HEK293 (cell line): ENCODE data around the gene SPATA2L.

Source experiments
- CTCF ChIA-PET: fragments of 350-600 bp; formaldehyde crosslinking; extraction: SDS; loops from one replicate; lab custom pipeline; 2021; ENCODE audit warnings: antibody characterized with exemption; lab: Yijun Ruan, JAX
- POLR2A ChIA-PET: fragments of 300-600 bp; formaldehyde crosslinking; extraction: SDS; loops from one replicate; lab custom pipeline; 2020; ENCODE audit warnings: antibody characterized with exemption, inconsistent platforms; lab: Yijun Ruan, JAX
- H3K27ac ChIP-seq: fragments of 200-500 bp; sonication (Bioruptor generic); 2 replicates; pipeline ENCODE4 v1.5.1; 2014; ENCODE audit warnings: low read depth, low read length, control low read depth, inconsistent platforms; ENCODE audit errors: extremely low read depth
- H3K36me3 ChIP-seq, 2 experiments: fragments of 200-500 bp in 1 of 2; sonication (Bioruptor generic) in 1 of 2; 1 replicate in 1 of 2; 2 replicates in 1 of 2; pipeline ENCODE4 v1.5.1; 2014 to 2017; ENCODE audit warnings: inconsistent platforms in 2 of 2, low read length in 2 of 2; ENCODE audit not compliant: control insufficient read depth in 2 of 2, insufficient read depth in 1 of 2
- H3K4me1 ChIP-seq: fragments of 200-500 bp; sonication (Bioruptor generic); 2 replicates; pipeline ENCODE4 v1.5.1; 2014; ENCODE audit warnings: mild to moderate bottlenecking, low read length, inconsistent platforms; ENCODE audit not compliant: control insufficient read depth, insufficient read depth
- H3K4me3 ChIP-seq: 2 replicates; pipeline ENCODE4 v1.5.1; 2011; ENCODE audit warnings: low read depth, mild to moderate bottlenecking, control low read depth, low read length, moderate library complexity
- H3K9me3 ChIP-seq: fragments of 200-500 bp; sonication (Bioruptor generic); 2 replicates; pipeline ENCODE4 v1.5.1; 2014; ENCODE audit warnings: low read depth, low read length, inconsistent platforms; ENCODE audit not compliant: control insufficient read depth, insufficient read depth
- AEBP2 ChIP-seq: fragments of 450-650 bp; formaldehyde crosslinking; IDR thresholded peaks from 2 replicates; pipeline ENCODE4 v1.5.1; 2016; ENCODE audit warnings: missing biosample characterization, missing genetic modification characterization, borderline replicate concordance
- GLIS1 ChIP-seq: fragments of 450-650 bp; formaldehyde crosslinking; IDR thresholded peaks from 2 replicates; pipeline ENCODE4 v1.5.1; 2016; ENCODE audit warnings: missing biosample characterization, missing genetic modification characterization
- OSR2 ChIP-seq: fragments of 450-650 bp; formaldehyde crosslinking; IDR thresholded peaks from 2 replicates; pipeline ENCODE4 v1.5.1; 2016; ENCODE audit warnings: missing biosample characterization, missing genetic modification characterization
- ZEB2 ChIP-seq: fragments of 450-650 bp; formaldehyde crosslinking; IDR thresholded peaks from 2 replicates; pipeline ENCODE4 v1.5.1; 2016; ENCODE audit warnings: missing biosample characterization, missing genetic modification characterization
- ZNF175 ChIP-seq: fragments of 450-650 bp; formaldehyde crosslinking; IDR thresholded peaks from 2 replicates; pipeline ENCODE4 v1.5.1; 2016; ENCODE audit warnings: missing biosample characterization, missing genetic modification characterization
- ZNF221 ChIP-seq: fragments of 450-650 bp; formaldehyde crosslinking; IDR thresholded peaks from 2 replicates; pipeline ENCODE4 v1.5.1; 2017; ENCODE audit warnings: missing biosample characterization, missing genetic modification characterization, borderline replicate concordance
- ZNF302 ChIP-seq: fragments of 450-650 bp; formaldehyde crosslinking; IDR thresholded peaks from 2 replicates; pipeline ENCODE4 v1.5.1; 2016; ENCODE audit warnings: missing biosample characterization, missing genetic modification characterization, low read depth
- ZNF76 ChIP-seq: fragments of 450-650 bp; formaldehyde crosslinking; IDR thresholded peaks from 2 replicates; pipeline ENCODE4; 2016; ENCODE audit warnings: low read depth, missing biosample characterization, missing genetic modification characterization, borderline replicate concordance
- TF ChIP-seq, protein P1 (sequence below): fragments of 450-650 bp; formaldehyde crosslinking; IDR thresholded peaks from 2 replicates; pipeline ENCODE4 v1.5.1; 2016; ENCODE audit warnings: missing biosample characterization, missing genetic modification characterization
- TF ChIP-seq, protein P2 (sequence below): fragments of 450-650 bp; formaldehyde crosslinking; IDR thresholded peaks from 2 replicates; pipeline ENCODE4 v1.5.1; 2016; ENCODE audit warnings: missing biosample characterization, missing genetic modification characterization

Gene SPATA2L

GRCh38 chr16:89733792-89734191, 32.3 kb upstream of the SPATA2L start:
- Histone ChIP-seq H3K36me3 (peaks cover 28 to 98% of the 10 kb centered on the region in 2 experiments; a peak in 2 of 3 replicates), H3K9me3 (no peaks in the 10 kb centered on the region), H3K4me3 (no peak overlapping the region), H3K4me1 (no peaks in the 10 kb centered on the region), H3K27ac (no peak overlapping the region)
- POLR2A ChIA-PET = interaction anchor here (1.1 kb wide), 1 partner anchor 32 kb away, joined by 8 read pairs; the partner anchor contains the start of gene SPATA2L
- CTCF ChIA-PET = interaction anchor here (0.9 to 1.8 kb wide), 2 partner anchors 28 to 128 kb away, joined by 3 to 7 read pairs; no protein-coding TSS in a partner anchor
- TF ChIP-seq ZNF175 (tag by site-specific recombination) = no peak
- TF ChIP-seq ZNF76 (tag by site-specific recombination) = no peak
- no peak for TF ChIP-seq AEBP2 (tag by site-specific recombination)

- POLR2A ChIA-PET = interaction anchor here (1.1 kb wide), 1 partner anchor 32 kb away, joined by 8 read pairs; the partner anchor contains the start of gene SPATA2L
- CTCF ChIA-PET = interaction anchor here (0.9 to 1.8 kb wide), 2 partner anchors 27 to 128 kb away, joined by 3 to 7 read pairs; no protein-coding TSS in a partner anchor
- no peak overlapping the region for H3K27ac ChIP-seq
- H3K4me3 ChIP-seq = no peak overlapping the region
- no peaks in the 10 kb centered on the region for H3K4me1 ChIP-seq
- TF ChIP-seq ZNF221 (tag by site-specific recombination) (no peak), GLIS1 (tag by site-specific recombination) (0 out of 2 replicates have a peak, but pooled peaks have one; percentile 29)
- no peaks in the 10 kb centered on the region for H3K9me3 ChIP-seq
- H3K36me3 ChIP-seq = peaks cover 28 to 96% of the 10 kb centered on the region in 2 experiments; a peak in 2 of 3 replicates
These were observed 31.8 kb upstream of the SPATA2L start for GRCh38 chr16:89733322-89733721.

GRCh38 chr16:89732918-89733242, 31.4 kb upstream of the SPATA2L start:
- H3K36me3 ChIP-seq = peaks cover 32 to 93% of the 10 kb centered on the region in 2 experiments; a peak in 2 of 3 replicates
- H3K9me3 ChIP-seq = no peaks in the 10 kb centered on the region
- no peak overlapping the region for H3K27ac ChIP-seq
- TF ChIP-seq OSR2 (tag by site-specific recombination) (no peak), GLIS1 (tag by site-specific recombination) (no peak), ZEB2 (tag by site-specific recombination) (no peak)
- TF ChIP-seq, protein P1, sequence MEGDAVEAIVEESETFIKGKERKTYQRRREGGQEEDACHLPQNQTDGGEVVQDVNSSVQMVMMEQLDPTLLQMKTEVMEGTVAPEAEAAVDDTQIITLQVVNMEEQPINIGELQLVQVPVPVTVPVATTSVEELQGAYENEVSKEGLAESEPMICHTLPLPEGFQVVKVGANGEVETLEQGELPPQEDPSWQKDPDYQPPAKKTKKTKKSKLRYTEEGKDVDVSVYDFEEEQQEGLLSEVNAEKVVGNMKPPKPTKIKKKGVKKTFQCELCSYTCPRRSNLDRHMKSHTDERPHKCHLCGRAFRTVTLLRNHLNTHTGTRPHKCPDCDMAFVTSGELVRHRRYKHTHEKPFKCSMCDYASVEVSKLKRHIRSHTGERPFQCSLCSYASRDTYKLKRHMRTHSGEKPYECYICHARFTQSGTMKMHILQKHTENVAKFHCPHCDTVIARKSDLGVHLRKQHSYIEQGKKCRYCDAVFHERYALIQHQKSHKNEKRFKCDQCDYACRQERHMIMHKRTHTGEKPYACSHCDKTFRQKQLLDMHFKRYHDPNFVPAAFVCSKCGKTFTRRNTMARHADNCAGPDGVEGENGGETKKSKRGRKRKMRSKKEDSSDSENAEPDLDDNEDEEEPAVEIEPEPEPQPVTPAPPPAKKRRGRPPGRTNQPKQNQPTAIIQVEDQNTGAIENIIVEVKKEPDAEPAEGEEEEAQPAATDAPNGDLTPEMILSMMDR (tag by site-specific recombination) = no peak
- ChIA-PET POLR2A (no interaction called here), CTCF (interaction anchor here (0.9 to 1.8 kb wide), 2 partner anchors 27 to 128 kb away, joined by 3 to 7 read pairs; no protein-coding TSS in a partner anchor)
- H3K4me1 ChIP-seq = no peaks in the 10 kb centered on the region
- H3K4me3 ChIP-seq = no peak overlapping the region

GRCh38 chr16:89732142-89732917, 30.8 kb upstream of the SPATA2L start:
- Histone ChIP-seq H3K36me3 (peaks cover 31 to 93% of the 10 kb centered on the region in 2 experiments; a peak in 2 of 3 replicates), H3K9me3 (no peaks in the 10 kb centered on the region), H3K4me1 (no peaks in the 10 kb centered on the region), H3K27ac (peak overlapping the region; percentile 12; the same call in 1 of the 2 replicates), H3K4me3 (no peak overlapping the region)
- ChIA-PET POLR2A (interaction anchor here (0.9 to 1.3 kb wide), 2 partner anchors 26 to 32 kb away, joined by 4 read pairs; no protein-coding TSS in a partner anchor), CTCF (interaction anchor here (0.5 kb wide), 2 partner anchors 563 to 634 kb away, joined by 4 to 5 read pairs; no protein-coding TSS in a partner anchor)
- no peak for TF ChIP-seq ZNF302 (tag by site-specific recombination)
- TF ChIP-seq, protein P2, sequence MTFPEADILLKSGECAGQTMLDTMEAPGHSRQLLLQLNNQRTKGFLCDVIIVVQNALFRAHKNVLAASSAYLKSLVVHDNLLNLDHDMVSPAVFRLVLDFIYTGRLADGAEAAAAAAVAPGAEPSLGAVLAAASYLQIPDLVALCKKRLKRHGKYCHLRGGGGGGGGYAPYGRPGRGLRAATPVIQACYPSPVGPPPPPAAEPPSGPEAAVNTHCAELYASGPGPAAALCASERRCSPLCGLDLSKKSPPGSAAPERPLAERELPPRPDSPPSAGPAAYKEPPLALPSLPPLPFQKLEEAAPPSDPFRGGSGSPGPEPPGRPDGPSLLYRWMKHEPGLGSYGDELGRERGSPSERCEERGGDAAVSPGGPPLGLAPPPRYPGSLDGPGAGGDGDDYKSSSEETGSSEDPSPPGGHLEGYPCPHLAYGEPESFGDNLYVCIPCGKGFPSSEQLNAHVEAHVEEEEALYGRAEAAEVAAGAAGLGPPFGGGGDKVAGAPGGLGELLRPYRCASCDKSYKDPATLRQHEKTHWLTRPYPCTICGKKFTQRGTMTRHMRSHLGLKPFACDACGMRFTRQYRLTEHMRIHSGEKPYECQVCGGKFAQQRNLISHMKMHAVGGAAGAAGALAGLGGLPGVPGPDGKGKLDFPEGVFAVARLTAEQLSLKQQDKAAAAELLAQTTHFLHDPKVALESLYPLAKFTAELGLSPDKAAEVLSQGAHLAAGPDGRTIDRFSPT (tag by site-specific recombination) = 0 out of 2 replicates have a peak, but pooled peaks have one; percentile 34
